ENCODE measurements around the gene TMEM140. TPM values are rescaled to one million over a fixed set of nuclear protein-coding genes. Genes with fewer than 3 reads are reported as not detected.

The TMEM140 gene
- total RNA-seq, 1 experiment from 2014 or later, result 3.2 TPM

- BruUV-seq (replicated peaks), result no TSS peak
- intact Hi-C loops (cut with micrococcal nuclease; ENCODE audit: unreplicated experiment) (no loop called here), in situ Hi-C loops (cut with HindIII; ENCODE audit: low pct_unique_long_range_greater_than_20kb, low sequenced_read_pairs) (no loop called here)
- CTCF ChIA-PET, result no interaction called here
- ATAC-seq (no peak), DNase-seq (ENCODE audit: low read depth, low spot score) (no peak)
- no peak overlapping the region for H3K4me3 ChIP-seq (ENCODE audit: low read depth in 2 of 2, low read length in 2 of 2)
- no peaks in the 10 kb centered on the region for H3K27me3 ChIP-seq (ENCODE audit: control insufficient read depth, insufficient read depth, low read length)
- POLR2A ChIA-PET, result no interaction called here
- no peak overlapping the region for H3K27ac ChIP-seq (ENCODE audit: low read length)
- TF ChIP-seq SIN3A (IDR thresholded peaks at IDR 0.05; ENCODE audit: borderline replicate concordance, insufficient read depth, low read depth, low read length), result no peak
- TF ChIP-seq, protein P1, sequence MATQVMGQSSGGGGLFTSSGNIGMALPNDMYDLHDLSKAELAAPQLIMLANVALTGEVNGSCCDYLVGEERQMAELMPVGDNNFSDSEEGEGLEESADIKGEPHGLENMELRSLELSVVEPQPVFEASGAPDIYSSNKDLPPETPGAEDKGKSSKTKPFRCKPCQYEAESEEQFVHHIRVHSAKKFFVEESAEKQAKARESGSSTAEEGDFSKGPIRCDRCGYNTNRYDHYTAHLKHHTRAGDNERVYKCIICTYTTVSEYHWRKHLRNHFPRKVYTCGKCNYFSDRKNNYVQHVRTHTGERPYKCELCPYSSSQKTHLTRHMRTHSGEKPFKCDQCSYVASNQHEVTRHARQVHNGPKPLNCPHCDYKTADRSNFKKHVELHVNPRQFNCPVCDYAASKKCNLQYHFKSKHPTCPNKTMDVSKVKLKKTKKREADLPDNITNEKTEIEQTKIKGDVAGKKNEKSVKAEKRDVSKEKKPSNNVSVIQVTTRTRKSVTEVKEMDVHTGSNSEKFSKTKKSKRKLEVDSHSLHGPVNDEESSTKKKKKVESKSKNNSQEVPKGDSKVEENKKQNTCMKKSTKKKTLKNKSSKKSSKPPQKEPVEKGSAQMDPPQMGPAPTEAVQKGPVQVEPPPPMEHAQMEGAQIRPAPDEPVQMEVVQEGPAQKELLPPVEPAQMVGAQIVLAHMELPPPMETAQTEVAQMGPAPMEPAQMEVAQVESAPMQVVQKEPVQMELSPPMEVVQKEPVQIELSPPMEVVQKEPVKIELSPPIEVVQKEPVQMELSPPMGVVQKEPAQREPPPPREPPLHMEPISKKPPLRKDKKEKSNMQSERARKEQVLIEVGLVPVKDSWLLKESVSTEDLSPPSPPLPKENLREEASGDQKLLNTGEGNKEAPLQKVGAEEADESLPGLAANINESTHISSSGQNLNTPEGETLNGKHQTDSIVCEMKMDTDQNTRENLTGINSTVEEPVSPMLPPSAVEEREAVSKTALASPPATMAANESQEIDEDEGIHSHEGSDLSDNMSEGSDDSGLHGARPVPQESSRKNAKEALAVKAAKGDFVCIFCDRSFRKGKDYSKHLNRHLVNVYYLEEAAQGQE (IDR thresholded peaks at IDR 0.05; ENCODE audit: insufficient read depth in 1 of 2, low read depth in 2 of 2, low read length in 1 of 2), result no peak
- no peak for TF ChIP-seq POLR2AphosphoS5 (IDR thresholded peaks at IDR 0.05; ENCODE audit: low read depth, low read length)
- TF ChIP-seq CTCF (IDR thresholded peaks at IDR 0.05), result no peak
- no peak for TF ChIP-seq TCF7L2 (IDR thresholded peaks at IDR 0.05; ENCODE audit: low read depth, low read length)
- H3K36me3 ChIP-seq (ENCODE audit: control insufficient read depth, insufficient read depth, low read length), result no peaks in the 10 kb centered on the region
- H3K4me1 ChIP-seq (ENCODE audit: control insufficient read depth, insufficient read depth, low read length), result no peaks in the 10 kb centered on the region
- H3K9me3 ChIP-seq (ENCODE audit: control insufficient read depth, insufficient read depth, low read depth, low read length), result no peaks in the 10 kb centered on the region
Observed at GRCh38 chr7:135100856-135101255, 47.0 kb upstream of the TMEM140 start.

- Histone ChIP-seq H3K36me3 (ENCODE audit: control insufficient read depth, insufficient read depth, low read length) (no peaks in the 10 kb centered on the region), H3K9me3 (ENCODE audit: control insufficient read depth, insufficient read depth, low read depth, low read length) (no peaks in the 10 kb centered on the region), H3K27ac (ENCODE audit: low read length) (no peak overlapping the region), H3K4me1 (ENCODE audit: control insufficient read depth, insufficient read depth, low read length) (no peaks in the 10 kb centered on the region), H3K4me3 (ENCODE audit: low read depth in 2 of 2, low read length in 2 of 2) (no peak overlapping the region), H3K27me3 (ENCODE audit: control insufficient read depth, insufficient read depth, low read length) (no peaks in the 10 kb centered on the region)
- in situ Hi-C loops (cut with HindIII; ENCODE audit: low pct_unique_long_range_greater_than_20kb, low sequenced_read_pairs), result no loop called here
- BruUV-seq (replicated peaks), result no TSS peak
- TF ChIP-seq, protein P1 (IDR thresholded peaks at IDR 0.05; ENCODE audit: insufficient read depth in 1 of 2, low read depth in 2 of 2, low read length in 1 of 2), result no peak
- no peak for TF ChIP-seq TCF7L2 (IDR thresholded peaks at IDR 0.05; ENCODE audit: low read depth, low read length)
- no peak for ATAC-seq
- POLR2A ChIA-PET, result no interaction called here
- intact Hi-C loops (cut with micrococcal nuclease; ENCODE audit: unreplicated experiment), result no loop called here
- DNase-seq (ENCODE audit: low read depth, low spot score), result no peak
- CTCF ChIA-PET, result no interaction called here
Observed at GRCh38 chr7:135102372-135102771, 45.5 kb upstream of the TMEM140 start.

Measured in Panc1 (cell line).